ENCODE results near the gene SRRT.
A peak's percentile ranks its signal among the peaks of the same experiment; 100 is the strongest.

The SRRT gene, protein sequence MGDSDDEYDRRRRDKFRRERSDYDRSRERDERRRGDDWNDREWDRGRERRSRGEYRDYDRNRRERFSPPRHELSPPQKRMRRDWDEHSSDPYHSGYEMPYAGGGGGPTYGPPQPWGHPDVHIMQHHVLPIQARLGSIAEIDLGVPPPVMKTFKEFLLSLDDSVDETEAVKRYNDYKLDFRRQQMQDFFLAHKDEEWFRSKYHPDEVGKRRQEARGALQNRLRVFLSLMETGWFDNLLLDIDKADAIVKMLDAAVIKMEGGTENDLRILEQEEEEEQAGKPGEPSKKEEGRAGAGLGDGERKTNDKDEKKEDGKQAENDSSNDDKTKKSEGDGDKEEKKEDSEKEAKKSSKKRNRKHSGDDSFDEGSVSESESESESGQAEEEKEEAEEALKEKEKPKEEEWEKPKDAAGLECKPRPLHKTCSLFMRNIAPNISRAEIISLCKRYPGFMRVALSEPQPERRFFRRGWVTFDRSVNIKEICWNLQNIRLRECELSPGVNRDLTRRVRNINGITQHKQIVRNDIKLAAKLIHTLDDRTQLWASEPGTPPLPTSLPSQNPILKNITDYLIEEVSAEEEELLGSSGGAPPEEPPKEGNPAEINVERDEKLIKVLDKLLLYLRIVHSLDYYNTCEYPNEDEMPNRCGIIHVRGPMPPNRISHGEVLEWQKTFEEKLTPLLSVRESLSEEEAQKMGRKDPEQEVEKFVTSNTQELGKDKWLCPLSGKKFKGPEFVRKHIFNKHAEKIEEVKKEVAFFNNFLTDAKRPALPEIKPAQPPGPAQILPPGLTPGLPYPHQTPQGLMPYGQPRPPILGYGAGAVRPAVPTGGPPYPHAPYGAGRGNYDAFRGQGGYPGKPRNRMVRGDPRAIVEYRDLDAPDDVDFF

DNA sequence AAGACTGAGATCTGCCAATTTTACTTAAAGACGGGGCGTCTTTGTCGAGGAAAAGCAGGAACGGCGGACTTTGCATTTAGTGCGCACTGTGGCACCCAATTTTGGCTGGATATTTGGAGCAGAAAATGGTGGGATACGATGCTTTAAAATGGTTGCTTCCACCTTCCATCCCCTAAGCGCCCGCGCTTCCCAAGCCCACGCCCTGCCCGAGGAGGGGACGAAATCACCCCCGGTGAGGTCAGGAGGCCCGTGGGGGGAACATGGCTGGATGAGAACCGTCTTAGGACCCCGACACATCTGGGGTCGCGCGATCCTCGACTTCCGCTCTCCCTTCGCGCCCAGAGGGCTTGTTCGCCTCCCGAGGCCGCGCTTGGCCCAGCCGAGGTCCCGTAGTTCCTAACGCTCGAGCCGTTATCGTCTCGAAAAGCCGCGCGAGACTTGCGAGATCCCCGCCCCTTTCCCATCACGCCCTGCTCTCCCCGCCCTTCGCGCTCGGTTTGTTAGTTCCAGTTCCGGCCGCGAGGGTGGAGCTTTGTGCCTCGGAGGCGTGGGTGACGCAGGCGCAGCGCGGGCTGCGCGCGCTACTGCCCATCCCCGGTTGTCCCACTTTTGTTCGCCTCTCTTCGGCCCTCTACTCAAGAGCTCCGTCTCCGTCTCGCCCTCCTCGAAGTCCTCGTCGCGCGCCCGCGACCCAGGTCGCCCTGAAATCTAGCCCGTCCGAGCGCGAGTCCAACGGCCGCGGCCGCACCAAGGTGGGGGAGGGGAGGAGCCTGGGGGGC is at the start of gene SRRT:
Gene SRRT (plus strand): TSS at position 527 of the 779 bp plus-strand sequence. CDS start 488 bp downstream, outside the sequence.
- peak; percentile 97 for DNase-seq

- no peak for DNase-seq
These were observed 49.7 kb upstream of the SRRT start for GRCh38 chr7:100825215-100825671.

DNA sequence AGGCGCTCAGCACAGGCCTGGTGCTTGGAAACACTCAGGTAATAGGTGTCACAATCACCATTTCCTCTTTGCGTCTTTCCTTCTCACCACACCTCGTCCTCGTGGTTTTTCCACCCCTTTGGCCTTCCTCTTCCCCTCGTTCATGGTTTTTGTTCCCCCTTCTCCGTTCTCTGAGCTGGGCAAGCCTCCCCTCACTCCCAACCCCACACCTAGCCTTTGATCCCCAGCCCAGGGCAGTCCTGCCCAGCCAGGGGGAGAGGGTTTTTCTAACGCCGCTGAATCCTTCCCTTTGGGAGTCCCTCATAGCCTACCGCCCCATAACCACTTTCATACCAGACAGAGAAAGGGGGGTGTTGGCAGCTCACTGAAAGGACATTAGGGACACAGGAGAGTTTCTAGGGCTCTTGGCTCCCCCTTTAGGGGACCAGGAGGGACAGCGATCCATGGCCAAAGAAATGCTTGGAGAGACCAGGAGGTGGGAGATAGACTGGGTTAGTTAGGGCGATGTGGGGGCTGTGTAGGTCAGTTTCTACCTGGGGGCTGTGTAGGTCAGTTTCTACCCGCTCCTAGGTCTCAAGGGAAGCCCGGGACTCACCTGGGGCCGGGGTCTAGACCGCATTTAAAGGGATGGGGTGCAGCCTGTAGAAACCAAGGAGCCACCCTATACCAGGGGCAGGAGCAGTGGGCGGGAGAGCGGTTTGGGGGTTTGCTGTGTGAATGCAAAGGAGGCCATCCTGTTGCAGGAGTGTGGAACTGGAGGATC is 49.0 kb upstream of the SRRT start:
- no peak for DNase-seq

GRCh38 chr7:100826514-100827329 is 48.2 kb upstream of the SRRT start:
- DNase-seq = no peak

DNA sequence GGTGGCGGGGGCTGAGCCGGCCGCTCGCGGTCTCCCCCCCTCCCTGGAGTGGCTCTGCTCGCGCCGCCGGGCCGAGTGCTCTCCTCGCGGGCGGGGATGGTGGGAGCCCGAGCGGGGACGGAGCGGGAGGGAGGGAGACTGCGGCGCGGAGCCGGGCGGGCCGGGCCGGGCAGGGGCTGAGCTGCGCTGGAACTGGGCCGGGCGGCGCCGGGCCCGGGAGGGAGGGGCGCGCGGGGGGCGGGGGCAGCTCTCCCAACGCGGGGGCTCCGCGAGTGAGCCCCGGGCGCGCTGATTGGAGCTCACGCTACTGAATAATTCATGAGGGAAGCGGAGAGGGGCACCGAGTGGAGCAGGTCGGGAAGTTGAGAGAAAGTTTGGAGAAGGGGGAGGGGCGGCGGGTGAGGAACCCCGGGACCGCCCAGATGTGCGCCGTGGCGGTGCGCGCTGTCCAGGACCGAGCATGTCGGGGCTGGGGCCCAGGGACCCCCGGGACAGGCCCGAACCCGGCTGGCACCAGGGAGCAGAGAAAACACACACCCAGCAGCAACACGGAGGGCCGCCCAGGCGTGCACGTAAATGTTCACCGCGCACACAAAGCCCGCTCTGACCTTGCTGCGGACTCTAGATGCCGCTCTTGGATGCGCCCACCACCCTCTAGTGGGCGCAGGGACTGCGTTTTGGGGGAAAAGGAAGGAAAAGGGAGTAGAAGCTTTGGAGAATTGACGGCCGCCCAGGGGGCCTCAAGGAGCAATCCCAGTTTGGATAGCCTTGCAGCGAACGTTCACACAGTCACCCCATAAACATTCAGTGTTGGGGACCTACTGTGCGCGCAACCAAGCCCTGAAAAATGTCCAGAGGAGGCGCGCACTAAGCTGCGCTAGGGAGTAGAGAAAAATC is 47.3 kb upstream of the SRRT start, which contains the start of gene EPHB4:
Gene EPHB4 (minus strand): TSS at position 194 of the 897 bp plus-strand sequence. CDS start 493 bp downstream, outside the sequence.
- peak; percentile 73 for DNase-seq

GRCh38 chr7:100829150-100829716 is 45.7 kb upstream of the SRRT start:
- no peak for DNase-seq

DNA sequence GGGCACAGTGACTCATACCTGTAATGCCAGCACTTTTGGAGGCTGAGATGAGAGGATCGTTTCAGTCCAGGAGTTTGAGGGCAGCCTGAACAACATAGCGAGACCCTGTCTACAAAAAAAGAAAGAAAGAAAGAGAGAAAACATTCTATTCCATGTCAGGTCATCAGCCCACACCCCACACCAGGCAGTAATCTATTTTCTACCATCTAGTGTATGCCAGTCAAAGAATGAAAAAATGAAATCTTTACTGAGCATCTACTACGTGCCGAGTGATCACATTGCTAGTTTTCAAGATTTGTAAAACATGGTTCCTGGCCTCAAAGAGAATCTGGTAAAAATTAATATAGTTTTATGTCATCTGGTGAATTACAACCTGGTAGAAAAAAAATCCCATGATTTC is 44.5 kb upstream of the SRRT start:
- DNase-seq = no peak

GRCh38 chr7:100832281-100832633 is 42.6 kb upstream of the SRRT start:
- no peak for DNase-seq

DNA sequence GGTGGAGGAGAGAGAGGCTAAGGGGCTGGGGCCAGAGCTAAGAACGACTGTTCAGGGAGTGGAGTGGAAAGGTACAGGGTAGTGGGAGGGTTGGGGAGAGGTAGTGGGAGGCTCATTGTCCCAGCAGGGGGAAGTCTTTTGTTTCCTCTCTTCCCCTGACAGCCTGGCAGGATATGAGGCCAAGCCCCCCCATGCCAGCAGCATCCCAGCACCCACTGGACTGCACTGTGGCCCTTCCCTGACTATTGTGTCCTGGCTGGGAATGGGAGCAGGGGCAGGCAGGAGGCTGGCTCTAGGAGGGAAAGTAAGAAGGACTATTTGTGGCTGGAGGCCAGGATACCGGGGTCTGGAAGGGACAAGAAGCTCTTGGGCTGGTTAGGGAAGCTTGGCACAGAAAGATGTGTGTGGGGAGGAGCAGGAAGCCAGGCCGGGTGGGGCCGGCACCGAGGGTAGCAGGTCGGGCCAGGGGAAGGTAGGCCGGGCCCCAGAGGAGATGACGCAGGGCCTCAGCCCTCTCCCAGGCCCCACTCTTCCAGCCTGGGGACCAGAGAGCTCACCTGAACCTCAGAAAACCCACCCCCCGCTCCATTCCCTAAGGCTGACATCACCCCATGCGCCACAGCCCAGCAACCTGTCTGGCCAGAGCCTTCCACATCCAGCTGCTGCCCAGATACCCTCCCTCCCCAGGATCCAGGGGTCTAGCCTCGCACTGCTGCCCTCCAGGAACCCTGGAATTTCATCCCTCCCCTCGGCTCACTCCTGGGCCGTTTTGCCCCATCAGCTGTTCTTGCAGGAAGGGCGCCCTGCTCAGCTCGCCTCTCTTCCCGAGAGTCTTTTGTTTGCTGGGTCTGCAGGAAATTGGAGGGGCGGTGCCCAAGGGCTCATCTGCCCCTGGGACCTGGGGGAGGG is 38.7 kb upstream of the SRRT start:
- DNase-seq = no peak

- DNase-seq = no peak
These were observed 38.1 kb upstream of the SRRT start for GRCh38 chr7:100836812-100837098.

- no peak for DNase-seq
These were observed 37.6 kb upstream of the SRRT start for GRCh38 chr7:100837099-100837836.

GRCh38 chr7:100839361-100839760 is 35.5 kb upstream of the SRRT start:
- DNase-seq = no peak

- no peak for DNase-seq
These were observed 34.3 kb upstream of the SRRT start for GRCh38 chr7:100840470-100841100.

DNA sequence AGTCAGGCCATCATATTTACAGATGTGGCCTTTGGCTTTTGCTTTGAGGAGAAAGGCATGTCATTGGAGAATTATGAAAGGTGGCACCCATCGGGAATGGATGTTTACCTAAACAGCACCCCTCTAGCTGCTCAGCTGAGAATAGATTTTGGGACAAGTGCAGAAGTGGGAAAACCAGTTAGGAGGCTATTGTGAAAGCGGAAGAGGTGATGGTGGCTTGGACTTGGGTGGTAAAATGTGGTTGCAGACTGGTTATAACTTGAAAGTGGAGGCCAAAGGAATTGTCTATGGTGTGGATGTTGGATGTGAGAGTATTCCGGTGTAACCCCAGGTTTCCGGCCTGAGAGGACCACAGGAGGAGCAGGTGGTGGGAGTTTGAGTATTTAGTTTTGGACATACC is 27.5 kb upstream of the SRRT start:
- DNase-seq = no peak

- DNase-seq = peak; percentile 78
These were observed 22.6 kb upstream of the SRRT start, which contains the start of gene SLC12A9 for GRCh38 chr7:100852048-100852872. Gene SLC12A9, plus strand, starts transcription at chr7:100852713. Its CDS starts 1,485 bp downstream, at chr7:100854198.

GRCh38 chr7:100854146-100854895 is 20.6 kb upstream of the SRRT start:
- no peak for DNase-seq

All from GDM1 (cell line).